GM13976 (cell line): Measurements from ENCODE around the gene MYMX.
A peak's percentile ranks its signal among the peaks of the same experiment; 100 is the strongest.

Source experiments
- DNase-seq: peaks from one replicate; pipeline ENCODE4 v3.0.0; 2012; ENCODE audit warnings: low spot score
- CTCF ChIP-seq: IDR thresholded peaks from 2 replicates; pipeline ENCODE4 v1.5.1; 2012; ENCODE audit warnings: borderline replicate concordance, mild to moderate bottlenecking; ENCODE audit not compliant: insufficient read depth; ENCODE audit errors: extremely low read depth, missing control alignments, control extremely low read depth
- in situ Hi-C: fragments of 300-500 bp; cut with MboI; formaldehyde crosslinking; loops from one replicate; pipeline ENCODE4 v1.12.0; 2022; ENCODE audit warnings: low sequenced_read_pairs, mixed read lengths, inconsistent platforms; ENCODE audit not compliant: unreplicated experiment

The MYMX gene

GRCh38 chr6:44249082-44249748 is 32.5 kb downstream of the MYMX start:
- no peak for TF ChIP-seq CTCF
- in situ Hi-C loops, result no loop called here
- DNase-seq, result no peak

- in situ Hi-C loops, result no loop called here
- no peak for DNase-seq
- TF ChIP-seq CTCF, result no peak
These were observed 33.5 kb downstream of the MYMX start for GRCh38 chr6:44250067-44250717.

GRCh38 chr6:44250718-44251123 is 34.0 kb downstream of the MYMX start:
- in situ Hi-C loops, result no loop called here
- no peak for TF ChIP-seq CTCF

GRCh38 chr6:44251576-44252524 is 35.1 kb downstream of the MYMX start:
- in situ Hi-C loops, result no loop called here
- no peak for TF ChIP-seq CTCF
- no peak for DNase-seq

More at GRCh38 chr6:44250718-44251123, 34.0 kb downstream of the MYMX start:
- no peak for DNase-seq

- in situ Hi-C loops, result no loop called here
- TF ChIP-seq CTCF, result peak; percentile 49
- no peak for DNase-seq
These were observed 36.8 kb downstream of the MYMX start for GRCh38 chr6:44253307-44254101.
